Measurements from ENCODE around the gene PPP2R5C. TPM values are rescaled to one million over a fixed set of nuclear protein-coding genes. Genes with fewer than 3 reads are reported as not detected.
A peak's percentile ranks its signal among the peaks of the same experiment; 100 is the strongest.

The PPP2R5C gene
- total RNA-seq, 1 experiment from 2014 or later = 93.0 TPM

- H3K79me1 ChIP-seq (ENCODE audit: insufficient read depth, low read depth, low read length, poor library complexity, severe bottlenecking) = peaks cover 9% of the 10 kb centered on the region
- no peaks in the 10 kb centered on the region for H3K9me3 ChIP-seq (ENCODE audit: control insufficient read depth, low read depth, low read length)
- no peak overlapping the region for H3K18ac ChIP-seq (ENCODE audit: insufficient read length, low read depth, low read length)
- Mint-ChIP-seq H3K9me3 (no peaks in the 10 kb centered on the region), H3K36me3 (ENCODE audit: insufficient read depth in 1 of 3, low read depth in 3 of 3) (no peaks in the 10 kb centered on the region; a peak in 1 of 7 replicates), H3K4me1 (no peaks in the 10 kb centered on the region), H3K27ac (peak overlapping the region in 1 of 3 experiments; percentile 50; a peak in 1 of 7 replicates), H3K4me3 (no peak overlapping the region), H3K27me3 (ENCODE audit: low read depth) (no peaks in the 10 kb centered on the region)
- H3K14ac ChIP-seq (ENCODE audit: insufficient read depth, low read length) = no peak overlapping the region
- H4K20me1 ChIP-seq (ENCODE audit: control insufficient read depth, insufficient read depth, insufficient read length) = no peaks in the 10 kb centered on the region
- DNase-seq = no peak
- H2BK120ac ChIP-seq (ENCODE audit: low read depth, low read length, poor library complexity, severe bottlenecking) = no peak overlapping the region
- no peak overlapping the region for H2BK5ac ChIP-seq (ENCODE audit: insufficient read length, low read length)
- no peaks in the 10 kb centered on the region for H3K79me2 ChIP-seq (ENCODE audit: insufficient read depth, low read length)
- H2BK20ac ChIP-seq (ENCODE audit: low read depth, low read length, poor library complexity, severe bottlenecking) = no peak overlapping the region
- no peak overlapping the region for H3K9ac ChIP-seq (ENCODE audit: extremely low read depth, insufficient read length, low read length)
- TF ChIP-seq CTCF (conservative IDR thresholded peaks at IDR 0.05) = no peak
- no CpG with 5 or more reads among the region's 4 CpGs for WGBS (ENCODE audit: extremely low coverage, insufficient read length, low lambda C conversion rate)
- no peak overlapping the region for H4K91ac ChIP-seq (ENCODE audit: insufficient read length, low read depth, low read length)
- no peaks in the 10 kb centered on the region for H3K27me3 ChIP-seq (ENCODE audit: insufficient read depth, low read length)
- H2AK5ac ChIP-seq (ENCODE audit: insufficient read length, low read length) = no peak overlapping the region
- no peak overlapping the region for H4K8ac ChIP-seq (replicated peaks; ENCODE audit: insufficient read length, low read depth, low read length)
- no peaks in the 10 kb centered on the region for H3K4me1 ChIP-seq (ENCODE audit: insufficient read depth, low read length)
- no peak overlapping the region for H3K4ac ChIP-seq (ENCODE audit: low read depth, low read length)
- no peak overlapping the region for H3K4me2 ChIP-seq (ENCODE audit: insufficient read depth, insufficient read length, low read length)
- no peak overlapping the region for H4K5ac ChIP-seq (ENCODE audit: insufficient read length, low read depth, low read length)
- no peaks in the 10 kb centered on the region for H3K23me2 ChIP-seq (ENCODE audit: insufficient read length, low read depth, low read length, poor library complexity, severe bottlenecking)
- H3K56ac ChIP-seq (ENCODE audit: insufficient read length, low read depth, low read length) = no peak overlapping the region
- H2AFZ ChIP-seq (ENCODE audit: low read length) = no peak overlapping the region
- H2BK15ac ChIP-seq (ENCODE audit: low read depth, low read length) = no peak overlapping the region
- no peak overlapping the region for H3T11ph ChIP-seq (ENCODE audit: low read length)
- no peak overlapping the region for H3K27ac ChIP-seq (ENCODE audit: insufficient read length, low read depth, low read length)
- no peak overlapping the region for H2BK12ac ChIP-seq (ENCODE audit: insufficient read length, low read depth, low read length)
- H3K23ac ChIP-seq (ENCODE audit: insufficient read length, low read depth, low read length) = no peak overlapping the region
Observed at GRCh38 chr14:101867854-101868253, 106.3 kb downstream of the PPP2R5C start.
